ENCODE results near the gene ELANE. TPM values are rescaled to one million over a fixed set of nuclear protein-coding genes. Genes with fewer than 3 reads are reported as not detected.

The ELANE gene
- total RNA-seq, 4 donors from 2014 or later: 0.51 to 1.9 TPM; not detected in 2

DNA sequence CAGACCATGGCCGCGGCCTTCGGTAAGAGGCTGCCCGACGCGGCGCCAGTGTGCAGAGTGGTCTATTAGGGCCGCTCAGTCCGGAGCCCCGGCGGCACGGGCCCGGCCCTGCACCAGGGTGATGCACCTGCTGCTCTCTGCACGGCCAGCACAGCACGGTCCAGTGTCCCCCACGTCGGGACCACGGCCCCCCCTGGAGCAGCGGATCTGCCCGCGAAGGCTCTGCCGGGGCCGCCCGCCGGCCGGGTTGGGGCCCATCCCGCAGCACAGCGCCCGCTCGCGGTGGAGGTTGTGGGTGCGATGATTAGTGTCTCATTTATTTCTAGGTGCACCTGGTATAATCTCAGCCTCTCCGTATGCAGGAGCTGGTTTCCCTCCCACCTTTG is 46.9 kb upstream of the ELANE start:
- intact Hi-C loops (cut with DNase I; ENCODE audit: low total_unique reads): no loop called here
- 77 to 94% methylated on average over 20 to 25 of the region's 33 CpGs for WGBS, 2 donors
- H3K4me3 ChIP-seq (ENCODE audit: low read depth, poor library complexity, severe bottlenecking): no peak overlapping the region
- no peak for TF ChIP-seq POLR2A (IDR thresholded peaks at IDR 0.05)
- TF ChIP-seq, protein P1, sequence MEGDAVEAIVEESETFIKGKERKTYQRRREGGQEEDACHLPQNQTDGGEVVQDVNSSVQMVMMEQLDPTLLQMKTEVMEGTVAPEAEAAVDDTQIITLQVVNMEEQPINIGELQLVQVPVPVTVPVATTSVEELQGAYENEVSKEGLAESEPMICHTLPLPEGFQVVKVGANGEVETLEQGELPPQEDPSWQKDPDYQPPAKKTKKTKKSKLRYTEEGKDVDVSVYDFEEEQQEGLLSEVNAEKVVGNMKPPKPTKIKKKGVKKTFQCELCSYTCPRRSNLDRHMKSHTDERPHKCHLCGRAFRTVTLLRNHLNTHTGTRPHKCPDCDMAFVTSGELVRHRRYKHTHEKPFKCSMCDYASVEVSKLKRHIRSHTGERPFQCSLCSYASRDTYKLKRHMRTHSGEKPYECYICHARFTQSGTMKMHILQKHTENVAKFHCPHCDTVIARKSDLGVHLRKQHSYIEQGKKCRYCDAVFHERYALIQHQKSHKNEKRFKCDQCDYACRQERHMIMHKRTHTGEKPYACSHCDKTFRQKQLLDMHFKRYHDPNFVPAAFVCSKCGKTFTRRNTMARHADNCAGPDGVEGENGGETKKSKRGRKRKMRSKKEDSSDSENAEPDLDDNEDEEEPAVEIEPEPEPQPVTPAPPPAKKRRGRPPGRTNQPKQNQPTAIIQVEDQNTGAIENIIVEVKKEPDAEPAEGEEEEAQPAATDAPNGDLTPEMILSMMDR (IDR thresholded peaks at IDR 0.05): no peak
- DNase-seq (ENCODE audit: low spot score in 2 of 2): no peak

DNA sequence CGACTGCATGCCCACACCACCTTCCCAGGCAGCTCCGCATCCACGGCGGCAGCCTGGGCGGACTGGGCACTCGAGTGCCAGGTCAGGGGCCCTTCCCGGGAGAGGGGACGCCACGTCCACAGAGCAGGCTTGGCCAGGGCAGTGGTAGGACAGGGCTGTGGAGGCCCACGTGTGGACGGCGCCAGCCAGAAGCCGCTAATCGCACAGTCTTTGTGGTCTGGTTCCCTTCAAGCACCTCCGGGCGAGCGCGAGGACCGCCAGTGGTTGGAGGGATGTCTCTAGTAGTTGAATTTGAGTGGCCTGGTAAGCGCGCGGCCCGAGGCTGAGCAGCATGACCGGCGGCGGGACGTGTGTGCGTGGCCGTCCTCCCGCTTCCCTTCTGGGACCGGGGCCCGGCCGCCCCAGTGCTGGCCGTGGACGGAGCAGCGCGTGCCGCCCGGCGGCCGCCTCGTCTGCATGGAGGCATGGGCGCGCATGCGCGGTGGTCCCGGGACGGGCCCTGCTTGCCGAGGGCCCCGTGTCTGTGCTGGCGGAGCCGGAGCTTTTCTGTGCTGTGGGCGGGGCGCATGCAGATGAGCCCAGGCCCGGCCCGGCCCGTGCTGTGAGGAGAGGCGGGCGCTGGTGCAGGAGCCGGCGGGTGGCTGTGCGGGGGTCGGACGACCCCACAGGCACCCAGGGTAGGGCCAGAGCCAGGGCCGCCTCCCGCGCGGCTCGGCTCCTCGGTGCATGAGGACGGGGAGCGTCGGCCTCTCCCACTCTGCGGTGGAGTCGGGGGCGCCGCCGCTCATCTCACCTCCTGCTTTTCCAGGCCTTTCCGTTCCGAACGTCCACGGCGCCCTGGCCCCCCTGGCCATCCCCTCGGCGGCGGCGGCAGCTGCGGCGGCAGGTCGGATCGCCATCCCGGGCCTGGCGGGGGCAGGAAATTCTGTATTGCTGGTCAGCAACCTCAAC is 46.2 kb upstream of the ELANE start:
- DNase-seq (ENCODE audit: low spot score in 2 of 2): no peak
- H3K4me3 ChIP-seq (ENCODE audit: low read depth, poor library complexity, severe bottlenecking): no peak overlapping the region
- TF ChIP-seq, protein P1 (IDR thresholded peaks at IDR 0.05): no peak
- no peak for TF ChIP-seq POLR2A (IDR thresholded peaks at IDR 0.05)
- intact Hi-C loops (cut with DNase I; ENCODE audit: low total_unique reads): no loop called here
- WGBS, 2 donors: 93 to 95% methylated on average over 47 to 92 of the region's 93 CpGs

DNA sequence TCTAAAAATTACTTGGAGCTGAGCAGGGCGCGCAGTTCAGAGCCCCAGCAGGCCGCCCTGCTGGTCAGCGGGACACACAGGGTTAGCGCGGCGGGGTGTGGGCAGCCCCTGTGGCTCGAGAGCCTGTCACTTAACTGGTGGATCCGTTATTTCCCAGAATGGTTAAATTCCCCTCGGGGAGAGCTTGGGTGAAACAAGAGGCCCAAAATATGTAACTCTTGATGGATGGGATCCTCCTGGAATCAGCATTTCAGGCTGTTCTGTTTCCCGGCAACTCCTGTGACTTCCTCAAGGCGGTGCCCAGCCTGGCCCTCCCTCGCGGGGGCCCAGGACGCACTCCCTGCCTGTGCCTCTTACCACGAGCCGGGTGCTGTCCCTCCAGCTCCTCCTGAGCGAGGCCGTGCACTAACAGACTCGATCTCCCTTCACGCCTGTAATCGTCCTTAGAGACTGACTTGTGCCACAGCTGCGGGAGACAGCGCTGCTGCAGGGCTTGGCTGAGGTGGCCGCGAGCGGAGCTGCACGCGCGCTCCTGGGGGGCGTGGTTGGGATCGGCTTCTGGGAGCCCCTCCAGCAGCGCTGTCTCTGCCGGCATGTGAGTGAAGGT is 45.2 kb upstream of the ELANE start:
- 70 to 72% methylated on average over 34 of the region's 34 CpGs for WGBS, 2 donors
- no peak for TF ChIP-seq POLR2A (IDR thresholded peaks at IDR 0.05)
- TF ChIP-seq, protein P1 (IDR thresholded peaks at IDR 0.05): no peak

DNA sequence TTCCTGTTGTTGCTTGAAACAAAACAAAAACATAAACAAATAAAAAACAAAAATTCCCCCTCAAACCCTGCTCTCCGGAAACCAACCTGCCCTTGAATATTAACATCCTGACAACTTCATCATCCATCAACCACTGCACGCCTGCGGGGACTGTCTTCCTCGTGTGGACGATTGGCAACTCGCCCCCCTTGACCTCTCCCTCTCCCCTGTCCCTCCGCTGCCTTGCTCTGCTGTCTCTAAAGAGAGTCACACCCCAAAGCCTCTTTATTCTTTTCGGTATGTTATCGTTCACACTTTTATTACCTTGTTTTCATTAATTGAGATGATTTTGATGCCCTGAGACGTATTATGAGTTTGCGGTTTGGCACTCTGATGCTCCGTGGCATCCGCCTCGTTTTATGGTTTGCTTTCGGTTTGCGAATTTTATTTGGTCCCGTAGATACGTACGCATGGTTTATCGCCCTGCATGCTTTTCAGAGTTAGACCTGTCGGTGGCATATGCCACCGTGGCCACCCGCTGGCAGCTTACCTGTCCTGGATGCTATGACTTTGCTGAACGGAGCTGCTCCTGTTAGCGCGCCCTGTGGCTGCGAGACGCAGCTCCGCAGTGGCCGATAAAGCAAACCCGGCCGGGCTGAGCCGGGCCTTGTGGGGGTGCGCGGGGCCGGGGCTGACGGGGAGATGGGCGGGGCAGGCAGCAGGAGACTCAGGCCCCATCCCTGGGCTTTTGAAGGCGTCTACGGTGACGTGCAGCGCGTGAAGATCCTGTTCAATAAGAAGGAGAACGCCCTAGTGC is 44.3 kb upstream of the ELANE start:
- no peak for TF ChIP-seq POLR2A (IDR thresholded peaks at IDR 0.05)
- TF ChIP-seq, protein P1 (IDR thresholded peaks at IDR 0.05): no peak
- intact Hi-C loops (cut with DNase I; ENCODE audit: low total_unique reads): no loop called here
- no peak for DNase-seq (ENCODE audit: low spot score in 2 of 2)
- WGBS, 2 donors: 85 to 92% methylated on average over 38 to 44 of the region's 44 CpGs
- H3K4me3 ChIP-seq (ENCODE audit: low read depth, poor library complexity, severe bottlenecking): no peak overlapping the region

More for the DNA sequence above, 45.2 kb upstream of the ELANE start:
- no peak for DNase-seq (ENCODE audit: low spot score in 2 of 2)
- no peak overlapping the region for H3K4me3 ChIP-seq (ENCODE audit: low read depth, poor library complexity, severe bottlenecking)
- intact Hi-C loops (cut with DNase I; ENCODE audit: low total_unique reads): no loop called here

DNA sequence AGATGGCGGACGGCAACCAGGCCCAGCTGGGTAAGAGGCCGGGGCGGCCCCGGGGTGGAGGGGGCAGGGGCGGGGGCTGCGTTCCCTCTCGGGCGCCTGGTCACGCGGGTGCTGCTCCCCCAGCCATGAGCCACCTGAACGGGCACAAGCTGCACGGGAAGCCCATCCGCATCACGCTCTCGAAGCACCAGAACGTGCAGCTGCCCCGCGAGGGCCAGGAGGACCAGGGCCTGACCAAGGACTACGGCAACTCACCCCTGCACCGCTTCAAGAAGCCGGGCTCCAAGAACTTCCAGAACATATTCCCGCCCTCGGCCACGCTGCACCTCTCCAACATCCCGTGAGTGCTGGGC is 43.7 kb upstream of the ELANE start:
- 94% methylated on average over 23 to 26 of the region's 26 CpGs for WGBS, 2 donors
- H3K4me3 ChIP-seq (ENCODE audit: low read depth, poor library complexity, severe bottlenecking): no peak overlapping the region
- TF ChIP-seq, protein P1 (IDR thresholded peaks at IDR 0.05): no peak
- TF ChIP-seq POLR2A (IDR thresholded peaks at IDR 0.05): no peak
- no peak for DNase-seq (ENCODE audit: low spot score in 2 of 2)
- intact Hi-C loops (cut with DNase I; ENCODE audit: low total_unique reads): no loop called here
